T-cell (primary cell): Measurements from ENCODE around the gene UVRAG. TPM values are rescaled to one million over a fixed set of nuclear protein-coding genes. Genes with fewer than 3 reads are reported as not detected.

ENCODE experiments used
- ATAC-seq, 4 experiments: fragments of 200-7000 bp in 3 of 4; fragments of 150-1000 bp in 1 of 4; cut with Tn5 transposase; replicated peaks in 1 of 4; 1 replicate in 3 of 4; 2 replicates in 1 of 4; pipeline ENCODE4 v1.10.0; 2021; ENCODE audit warnings: moderate library complexity in 3 of 4, mild to moderate bottlenecking in 2 of 4, moderate number of reproducible peaks in 1 of 4
- CTCF ChIA-PET, 2 donors: fragments of 300-600 bp; sonication (Branson Sonifier 250); formaldehyde crosslinking; loops; one replicate each; lab custom pipeline; 2022; ENCODE audit warnings: antibody characterized with exemption in 2 of 2; lab: Charles Lee
- POLR2A ChIA-PET, 2 donors: fragments of 300-600 bp; sonication (Branson Sonifier 250); formaldehyde crosslinking; loops; one replicate each; lab custom pipeline; 2022; ENCODE audit warnings: antibody characterized with exemption in 2 of 2; lab: Charles Lee
- DNase-seq, 35 experiments: peaks; one replicate each; pipeline versions ENCODE4 v3.0.0 to v3.0.0-alpha.2; 2013 to 2023
- H3K27ac ChIP-seq: one replicate; pipeline ENCODE4 v1.5.1; 2013; ENCODE audit warnings: low read length
- H3K27me3 ChIP-seq, 2 experiments: replicated peaks in 1 of 2; 1 replicate in 1 of 2; 2 replicates in 1 of 2; pipeline versions ENCODE4 v1.6.1 to v1.7.0; 2013; ENCODE audit warnings: low read length in 1 of 2, mixed read lengths in 1 of 2; ENCODE audit not compliant: control insufficient read depth in 2 of 2, insufficient read depth in 2 of 2; ENCODE audit errors: extremely low read depth in 1 of 2
- H3K36me3 ChIP-seq, 2 donors: 1 replicate in 1 of 2; 2 replicates in 1 of 2; pipeline versions ENCODE4 v1.6.1 to v1.7.0; 2013; ENCODE audit warnings: low read length in 1 of 2; ENCODE audit not compliant: control insufficient read depth in 2 of 2, insufficient read depth in 1 of 2; ENCODE audit errors: extremely low read depth in 1 of 2
- H3K4me1 ChIP-seq, 2 experiments: 1 replicate in 1 of 2; 2 replicates in 1 of 2; pipeline versions ENCODE4 v1.6.1 to v1.7.0; 2013; ENCODE audit warnings: low read length in 2 of 2, mixed read lengths in 1 of 2; ENCODE audit not compliant: insufficient read depth in 2 of 2, control insufficient read depth in 1 of 2; ENCODE audit errors: extremely low read depth in 1 of 2
- H3K4me3 ChIP-seq, 2 donors: 1 replicate in 1 of 2; 2 replicates in 1 of 2; pipeline versions ENCODE4 v1.5.1 to v1.7.0; 2013; ENCODE audit warnings: mild to moderate bottlenecking in 2 of 2, low read length in 1 of 2, moderate library complexity in 1 of 2; ENCODE audit not compliant: control insufficient read depth in 1 of 2; ENCODE audit errors: extremely low read depth in 1 of 2
- H3K9me3 ChIP-seq: 2 replicates; pipeline ENCODE4 v1.7.0; 2013
- H3K27ac Mint-ChIP-seq, 2 donors: one replicate each; pipeline ENCODE4 v1.8.0; 2020 to 2021; ENCODE audit warnings: mild to moderate bottlenecking in 2 of 2, mixed read lengths in 2 of 2
- H3K27me3 Mint-ChIP-seq, 2 donors: one replicate each; pipeline ENCODE4 v1.8.0; 2021 to 2022; ENCODE audit warnings: mixed read lengths in 2 of 2
- H3K36me3 Mint-ChIP-seq: one replicate; pipeline ENCODE4 v1.8.0; 2021; ENCODE audit warnings: mixed read lengths
- H3K4me1 Mint-ChIP-seq, 3 donors: one replicate each; pipeline ENCODE4 v1.8.0; 2020 to 2022; ENCODE audit warnings: mixed read lengths in 3 of 3, mild to moderate bottlenecking in 1 of 3
- H3K4me3 Mint-ChIP-seq, 3 donors: one replicate each; pipeline ENCODE4 v1.8.0; 2020 to 2022; ENCODE audit warnings: mild to moderate bottlenecking in 3 of 3, mixed read lengths in 3 of 3, moderate library complexity in 3 of 3
- H3K9me3 Mint-ChIP-seq, 3 donors: one replicate each; pipeline ENCODE4 v1.8.0; 2020 to 2022; ENCODE audit warnings: mixed read lengths in 3 of 3
- WGBS: methylation state at CpG from one replicate; pipeline ENCODE4 v1.1.5; 2013; ENCODE audit warnings: missing lambda C conversion rate; ENCODE audit not compliant: insufficient coverage; 5-methylcytosine and 5-hydroxymethylcytosine counted together
- total RNA-seq, 35 experiments: library from RNA in 6 of 35; stranded (reverse) in 6 of 35; fragments of 120-200 nt in 1 of 35; gene quantifications; one replicate each; pipeline versions ENCODE4 v1.2.1 to v1.2.4 and lab custom pipeline; 2013 to 2026

UVRAG gene
- total RNA-seq, 5 donors from 2014 or later (not counting 1 experiment from before 2014, with no cell fraction given) = 22.4 to 32.8 (median 27.6) TPM

DNA sequence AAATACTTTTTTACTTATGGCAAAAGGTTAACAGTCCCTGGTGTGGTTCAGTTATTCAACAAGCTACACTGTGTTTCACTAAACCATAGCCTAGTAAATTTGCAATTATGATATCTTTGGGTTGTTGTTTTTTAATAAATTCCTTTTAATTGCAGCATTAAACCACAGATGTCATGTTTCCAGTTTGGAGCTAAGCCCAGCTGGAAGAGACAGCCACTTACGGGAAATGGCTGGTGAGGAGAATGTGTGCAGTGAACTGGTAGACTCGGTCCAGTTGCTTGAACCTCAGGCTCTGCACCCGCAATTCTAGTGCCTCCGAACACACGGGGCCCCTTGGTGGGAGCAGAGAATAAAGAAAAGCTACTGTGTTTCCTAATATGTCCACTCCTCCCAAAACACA is 320.5 kb downstream of the UVRAG start:
- no peaks in the 10 kb centered on the region for H3K27me3 ChIP-seq
- ChIA-PET CTCF (interaction anchor here in 1 of 2 donors (1.4 kb wide), 1 partner anchor 16 kb away, joined by 7 read pairs; no protein-coding TSS in a partner anchor), POLR2A (no interaction called here)
- ATAC-seq = no peak
- no peak overlapping the region for H3K27ac ChIP-seq
- Mint-ChIP-seq H3K9me3 (no peaks in the 10 kb centered on the region), H3K27ac (no peak overlapping the region), H3K4me1 (peaks cover 19 to 23% (median 21%) of the 10 kb centered on the region in 3 donors), H3K36me3 (peaks cover 22% of the 10 kb centered on the region), H3K27me3 (no peaks in the 10 kb centered on the region), H3K4me3 (no peak overlapping the region)
- no peak for DNase-seq
- no peaks in the 10 kb centered on the region for H3K9me3 ChIP-seq
- H3K4me1 ChIP-seq = peaks cover 10 to 12% of the 10 kb centered on the region in 2 experiments
- 100% methylated on average over 2 of the region's 5 CpGs for WGBS
- H3K4me3 ChIP-seq = no peak overlapping the region
- H3K36me3 ChIP-seq = peaks cover 0 to 8% of the 10 kb centered on the region in 2 donors

DNA sequence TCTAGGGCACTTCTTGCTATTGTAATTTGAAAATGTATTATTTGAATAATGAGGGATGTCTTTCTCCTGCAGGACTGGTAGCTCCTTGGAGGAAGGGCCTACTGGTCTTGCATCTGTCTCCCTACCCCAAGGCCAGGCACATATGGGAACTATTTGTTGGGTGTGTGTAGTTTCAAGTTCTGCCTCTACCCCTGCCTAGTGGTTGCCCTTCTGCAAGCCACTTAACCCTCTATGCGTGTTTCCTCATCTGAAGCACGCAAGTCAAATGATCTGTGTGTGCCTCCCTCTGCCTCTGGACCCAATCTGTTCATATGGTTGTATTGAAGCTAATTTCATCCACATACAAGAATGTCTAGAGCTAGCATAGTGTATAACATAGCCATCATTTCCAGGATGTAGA is 324.3 kb downstream of the UVRAG start:
- DNase-seq (no peak), ATAC-seq (no peak)
- H3K4me1 Mint-ChIP-seq = no peaks in the 10 kb centered on the region
- Histone ChIP-seq H3K27ac (no peak overlapping the region), H3K9me3 (no peaks in the 10 kb centered on the region), H3K4me1 (no peaks in the 10 kb centered on the region), H3K36me3 (peaks cover 0 to 28% of the 10 kb centered on the region in 2 donors), H3K4me3 (no peak overlapping the region), H3K27me3 (no peaks in the 10 kb centered on the region)
- peaks cover 39% of the 10 kb centered on the region for H3K36me3 Mint-ChIP-seq
- no peak overlapping the region for H3K4me3 Mint-ChIP-seq
- H3K27me3 Mint-ChIP-seq = no peaks in the 10 kb centered on the region
- H3K9me3 Mint-ChIP-seq = no peaks in the 10 kb centered on the region
- ChIA-PET POLR2A (no interaction called here), CTCF (no interaction called here)
- H3K27ac Mint-ChIP-seq = no peak overlapping the region
- no CpG with 5 or more reads among the region's 2 CpGs for WGBS

DNA sequence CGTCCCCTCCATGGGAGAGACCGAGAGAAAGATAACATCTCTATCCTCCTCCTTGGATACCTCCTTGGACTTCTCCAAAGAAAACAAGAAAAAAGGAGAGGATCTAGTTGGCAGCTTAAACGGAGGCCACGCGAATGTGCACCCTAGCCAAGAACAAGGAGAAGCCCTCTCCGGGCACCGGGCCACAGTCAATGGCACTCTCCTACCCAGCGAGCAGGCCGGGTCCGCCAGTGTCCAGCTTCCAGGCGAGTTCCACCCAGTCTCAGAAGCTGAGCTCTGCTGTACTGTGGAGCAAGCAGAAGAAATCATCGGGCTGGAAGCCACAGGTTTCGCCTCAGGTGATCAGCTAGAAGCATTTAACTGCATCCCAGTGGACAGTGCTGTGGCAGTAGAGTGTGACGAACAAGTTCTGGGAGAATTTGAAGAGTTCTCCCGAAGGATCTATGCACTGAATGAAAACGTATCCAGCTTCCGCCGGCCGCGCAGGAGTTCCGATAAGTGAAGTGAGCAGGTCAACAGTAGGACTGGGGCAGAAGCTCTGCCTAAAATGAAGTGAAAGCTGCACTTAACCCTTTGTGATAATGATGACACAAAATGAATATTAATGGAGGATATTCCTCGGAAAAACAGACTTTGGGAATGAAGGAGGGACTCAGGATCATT is 326.0 kb downstream of the UVRAG start:
- Mint-ChIP-seq H3K36me3 (peaks cover 32% of the 10 kb centered on the region), H3K27ac (no peak overlapping the region), H3K9me3 (no peaks in the 10 kb centered on the region), H3K4me1 (no peaks in the 10 kb centered on the region), H3K4me3 (no peak overlapping the region), H3K27me3 (no peaks in the 10 kb centered on the region)
- Histone ChIP-seq H3K4me3 (no peak overlapping the region), H3K9me3 (no peaks in the 10 kb centered on the region), H3K4me1 (no peaks in the 10 kb centered on the region), H3K36me3 (peaks cover 0 to 25% of the 10 kb centered on the region in 2 donors), H3K27ac (no peak overlapping the region), H3K27me3 (no peaks in the 10 kb centered on the region)
- ChIA-PET CTCF (interaction anchor here in 1 of 2 donors (1.5 kb wide), 1 partner anchor 244 kb away, joined by 4 read pairs; no protein-coding TSS in a partner anchor), POLR2A (no interaction called here)
- no peak for ATAC-seq
- no peak for DNase-seq
- 94% methylated on average over 16 of the region's 22 CpGs for WGBS

DNA sequence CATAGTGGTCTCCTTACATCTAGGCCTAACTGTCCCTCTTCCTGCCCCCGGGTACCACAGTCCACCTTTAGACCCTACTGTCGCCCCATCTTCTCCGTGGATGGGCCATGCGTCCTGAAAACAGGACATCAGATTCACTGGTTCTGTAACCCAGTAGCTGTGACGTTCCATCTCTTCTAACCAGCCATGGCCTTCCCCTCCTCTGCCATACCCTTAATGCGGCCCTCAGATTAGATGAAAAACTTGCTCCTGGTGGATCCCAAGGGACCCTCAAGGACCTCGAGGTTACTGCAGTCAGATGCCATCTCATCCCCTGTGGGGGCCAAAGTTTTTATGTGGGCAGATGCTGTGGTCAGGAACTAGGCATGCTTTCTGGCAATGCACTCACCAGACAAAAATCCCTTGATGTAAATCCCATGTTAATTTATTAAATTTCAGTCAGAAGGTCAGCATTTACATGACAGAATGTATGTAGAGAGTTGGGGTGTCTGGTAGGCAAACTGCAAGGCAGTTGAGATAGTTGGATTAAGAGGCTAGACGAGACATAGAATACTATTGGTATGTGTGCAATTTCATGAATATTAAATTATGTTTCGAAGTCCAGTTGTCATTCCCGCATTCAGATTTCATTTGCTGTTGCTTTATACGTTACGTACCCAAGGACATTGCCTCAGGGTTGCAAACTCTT is 327.0 kb downstream of the UVRAG start:
- Mint-ChIP-seq H3K9me3 (no peaks in the 10 kb centered on the region), H3K27me3 (no peaks in the 10 kb centered on the region), H3K4me1 (no peaks in the 10 kb centered on the region), H3K27ac (no peak overlapping the region), H3K4me3 (no peak overlapping the region), H3K36me3 (peaks cover 31% of the 10 kb centered on the region)
- H3K27ac ChIP-seq = no peak overlapping the region
- no peaks in the 10 kb centered on the region for H3K4me1 ChIP-seq
- H3K9me3 ChIP-seq = no peaks in the 10 kb centered on the region
- no peaks in the 10 kb centered on the region for H3K27me3 ChIP-seq
- DNase-seq = no peak
- POLR2A ChIA-PET = no interaction called here
- 94% methylated on average over 8 of the region's 12 CpGs for WGBS
- peaks cover 0 to 25% of the 10 kb centered on the region in 2 donors for H3K36me3 ChIP-seq
- H3K4me3 ChIP-seq = no peak overlapping the region
- CTCF ChIA-PET = no interaction called here
- ATAC-seq = no peak

DNA sequence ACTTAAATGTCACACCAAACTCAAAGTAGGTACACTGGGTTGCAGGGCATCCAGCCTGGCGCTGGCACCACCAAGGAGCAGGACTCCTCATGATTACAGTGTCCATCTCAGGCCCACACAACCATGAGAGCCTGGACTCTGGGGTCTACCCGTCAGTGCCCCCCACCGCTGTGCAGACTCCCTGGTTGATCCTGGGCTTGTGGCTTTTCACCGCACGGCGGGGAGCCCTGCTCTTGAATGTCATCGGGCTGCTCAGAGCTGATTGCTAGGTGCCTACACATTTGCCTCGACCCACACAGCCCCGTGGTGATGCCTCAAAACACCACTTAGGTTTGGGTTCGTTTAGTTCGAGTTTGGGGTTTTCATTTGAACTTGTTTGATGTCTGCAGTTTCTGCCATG is 328.3 kb downstream of the UVRAG start:
- POLR2A ChIA-PET = no interaction called here
- Histone ChIP-seq H3K9me3 (no peaks in the 10 kb centered on the region), H3K36me3 (peaks cover 0 to 21% of the 10 kb centered on the region in 2 donors), H3K4me3 (no peak overlapping the region), H3K27me3 (no peaks in the 10 kb centered on the region), H3K4me1 (no peaks in the 10 kb centered on the region), H3K27ac (no peak overlapping the region)
- H3K4me1 Mint-ChIP-seq = no peaks in the 10 kb centered on the region
- no peak overlapping the region for H3K4me3 Mint-ChIP-seq
- no peak for ATAC-seq
- whole genome bisulfite sequencing = 89% methylated on average over 11 of the region's 11 CpGs
- no peaks in the 10 kb centered on the region for H3K9me3 Mint-ChIP-seq
- CTCF ChIA-PET = interaction anchor here in 1 of 2 donors (1.1 kb wide), 1 partner anchor 9 kb away, joined by 3 read pairs; no protein-coding TSS in a partner anchor
- peaks cover 29% of the 10 kb centered on the region for H3K36me3 Mint-ChIP-seq
- no peak overlapping the region for H3K27ac Mint-ChIP-seq
- no peak for DNase-seq
- no peaks in the 10 kb centered on the region for H3K27me3 Mint-ChIP-seq

DNA sequence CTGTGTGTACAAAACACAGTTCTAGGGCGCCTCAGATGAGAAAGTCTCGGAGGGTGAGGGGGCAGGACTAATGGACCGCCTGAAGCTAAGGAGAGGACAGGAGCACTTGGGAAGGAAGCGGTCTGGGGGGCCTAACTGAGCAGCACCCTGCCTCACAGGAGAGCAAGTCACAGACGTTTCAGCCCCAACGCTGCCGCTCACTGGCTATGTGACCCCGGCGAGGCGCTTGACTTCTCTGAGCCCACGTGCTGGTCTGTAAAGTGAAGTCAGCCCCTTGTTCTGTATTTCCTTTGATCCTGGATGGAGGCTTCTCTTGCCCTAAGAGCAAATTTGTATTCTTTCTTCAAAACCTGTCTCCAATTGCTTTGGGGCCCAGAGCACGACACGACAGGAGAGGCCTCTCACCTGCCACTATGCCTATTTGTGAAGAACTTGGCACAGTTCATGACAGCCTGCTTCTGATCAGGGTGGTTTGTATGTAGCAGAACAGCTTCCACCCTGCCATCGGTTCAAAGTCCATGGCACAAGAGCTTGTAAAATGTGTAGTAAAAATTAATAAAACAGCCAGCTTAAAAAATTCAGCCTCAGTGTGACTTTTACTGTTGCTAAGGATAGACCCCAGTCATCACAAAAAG is 332.2 kb downstream of the UVRAG start:
- ChIA-PET POLR2A (no interaction called here), CTCF (interaction anchor here (0.6 to 1.6 kb wide), 2 partner anchors 250 to 1840 kb away, joined by 3 read pairs; no protein-coding TSS in a partner anchor)
- peaks cover 8% of the 10 kb centered on the region for H3K36me3 Mint-ChIP-seq

More for the DNA sequence above, 332.2 kb downstream of the UVRAG start:
- no peaks in the 10 kb centered on the region for H3K9me3 ChIP-seq
- H3K4me3 ChIP-seq = no peak overlapping the region
- Mint-ChIP-seq H3K4me1 (peaks cover 5 to 9% (median 7%) of the 10 kb centered on the region in 3 donors), H3K9me3 (no peaks in the 10 kb centered on the region), H3K27ac (no peak overlapping the region), H3K27me3 (peaks cover 0 to 4% of the 10 kb centered on the region in 2 donors), H3K4me3 (no peak overlapping the region)
- DNase-seq (no peak), ATAC-seq (no peak)
- H3K36me3 ChIP-seq = peaks cover 0 to 3% of the 10 kb centered on the region in 2 donors
- 93% methylated on average over 13 of the region's 14 CpGs for WGBS
- peaks cover 0 to under 1% of the 10 kb centered on the region in 2 experiments for H3K27me3 ChIP-seq
- no peak overlapping the region for H3K27ac ChIP-seq
- peaks cover 0 to 4% of the 10 kb centered on the region in 2 experiments for H3K4me1 ChIP-seq
